OCI-LY3 (cell line): ENCODE measurements around the gene GLCE.

ENCODE experiments used
- EZH2phosphoT487 ChIP-seq: fragments of 200-600 bp; shearing (Covaris generic); IDR thresholded peaks from 2 replicates; pipeline ENCODE4 v1.6.1; 2018; ENCODE audit warnings: antibody characterized with exemption, mixed run types, low read depth
- TF ChIP-seq, protein P1 (sequence below): fragments of 200-600, 300-600 bp; sonication (generic); IDR thresholded peaks from 2 replicates; pipeline ENCODE4 v1.5.1; 2014; ENCODE audit warnings: antibody characterized with exemption, low read length, low read depth

DNA sequence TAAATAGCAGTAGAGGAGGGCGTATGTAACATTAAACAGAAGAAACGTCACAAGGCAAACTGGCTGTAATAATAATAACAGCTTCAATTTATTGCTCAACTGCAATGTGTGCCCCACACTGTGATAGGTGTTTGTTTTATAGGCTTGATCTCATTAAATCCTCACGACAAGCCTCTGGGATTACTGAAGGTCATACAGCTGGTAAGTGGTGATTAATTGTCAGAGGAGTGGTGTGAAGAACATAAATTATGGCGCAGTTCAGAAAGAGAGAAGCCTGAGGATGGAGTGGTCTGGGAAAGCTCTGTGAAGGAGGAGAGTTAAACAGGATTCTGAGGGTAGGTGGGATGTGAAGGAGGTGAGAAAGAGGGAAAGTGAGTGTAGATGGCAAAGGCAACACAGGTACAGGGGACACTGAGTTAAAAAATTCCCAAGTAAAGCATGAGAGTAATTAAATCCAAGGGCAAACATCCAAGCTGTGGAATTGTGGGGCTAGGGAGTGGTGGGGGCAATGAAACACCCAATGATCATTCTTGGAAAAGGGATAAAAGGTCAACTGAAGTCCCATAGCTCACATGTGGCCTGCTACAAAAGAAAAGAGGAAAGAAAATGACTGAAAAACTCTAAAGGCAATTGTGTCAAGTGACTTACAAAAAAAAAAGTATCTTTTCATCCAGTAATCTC, 16.5 kb upstream of the GLCE start:
- TF ChIP-seq, protein P1, sequence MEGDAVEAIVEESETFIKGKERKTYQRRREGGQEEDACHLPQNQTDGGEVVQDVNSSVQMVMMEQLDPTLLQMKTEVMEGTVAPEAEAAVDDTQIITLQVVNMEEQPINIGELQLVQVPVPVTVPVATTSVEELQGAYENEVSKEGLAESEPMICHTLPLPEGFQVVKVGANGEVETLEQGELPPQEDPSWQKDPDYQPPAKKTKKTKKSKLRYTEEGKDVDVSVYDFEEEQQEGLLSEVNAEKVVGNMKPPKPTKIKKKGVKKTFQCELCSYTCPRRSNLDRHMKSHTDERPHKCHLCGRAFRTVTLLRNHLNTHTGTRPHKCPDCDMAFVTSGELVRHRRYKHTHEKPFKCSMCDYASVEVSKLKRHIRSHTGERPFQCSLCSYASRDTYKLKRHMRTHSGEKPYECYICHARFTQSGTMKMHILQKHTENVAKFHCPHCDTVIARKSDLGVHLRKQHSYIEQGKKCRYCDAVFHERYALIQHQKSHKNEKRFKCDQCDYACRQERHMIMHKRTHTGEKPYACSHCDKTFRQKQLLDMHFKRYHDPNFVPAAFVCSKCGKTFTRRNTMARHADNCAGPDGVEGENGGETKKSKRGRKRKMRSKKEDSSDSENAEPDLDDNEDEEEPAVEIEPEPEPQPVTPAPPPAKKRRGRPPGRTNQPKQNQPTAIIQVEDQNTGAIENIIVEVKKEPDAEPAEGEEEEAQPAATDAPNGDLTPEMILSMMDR: no peak
- no peak for TF ChIP-seq EZH2phosphoT487
